ENCODE data around the gene SUPT3H.
"Not testable (repeated sequence)": the region's sequence is repeated elsewhere in the genome, so short reads cannot be mapped to it uniquely, and the experiment has no call there.

SUPT3H gene

GRCh38 chr6:45200510-45200909 is 177.2 kb downstream of the SUPT3H start:
- no peak for DNase-seq
- in situ Hi-C loops (cut with MboI; ENCODE audit: low pct_unique_long_range_greater_than_20kb, low sequenced_read_pairs): no loop called here

GRCh38 chr6:45199554-45199953 is 178.2 kb downstream of the SUPT3H start:
- in situ Hi-C loops (cut with MboI; ENCODE audit: low pct_unique_long_range_greater_than_20kb, low sequenced_read_pairs): no loop called here
- DNase-seq: no peak

- in situ Hi-C loops (cut with MboI; ENCODE audit: low pct_unique_long_range_greater_than_20kb, low sequenced_read_pairs): no loop called here
- no peak for DNase-seq
These were observed 181.6 kb downstream of the SUPT3H start for GRCh38 chr6:45196121-45196520.

DNA sequence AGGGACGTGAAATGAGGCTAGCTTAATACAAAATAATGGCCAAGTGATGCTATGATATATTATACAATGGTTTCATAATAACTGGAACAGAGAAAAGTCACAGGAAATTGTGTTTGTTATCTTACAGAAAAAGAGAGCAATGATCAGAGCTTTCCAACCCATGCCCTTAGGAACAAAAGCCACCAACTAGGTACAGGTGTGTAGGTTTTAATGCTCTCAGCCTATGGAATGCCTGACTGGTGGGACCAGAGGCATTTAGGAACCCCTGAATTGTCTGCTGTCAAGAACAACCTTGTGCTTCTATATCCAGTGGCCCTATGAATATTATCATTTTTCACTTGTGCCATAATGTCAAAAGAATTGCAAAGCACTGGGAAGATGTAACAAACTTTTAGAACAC is 182.6 kb downstream of the SUPT3H start:
- in situ Hi-C loops (cut with MboI; ENCODE audit: low pct_unique_long_range_greater_than_20kb, low sequenced_read_pairs): no loop called here
- no peak for DNase-seq

DNA sequence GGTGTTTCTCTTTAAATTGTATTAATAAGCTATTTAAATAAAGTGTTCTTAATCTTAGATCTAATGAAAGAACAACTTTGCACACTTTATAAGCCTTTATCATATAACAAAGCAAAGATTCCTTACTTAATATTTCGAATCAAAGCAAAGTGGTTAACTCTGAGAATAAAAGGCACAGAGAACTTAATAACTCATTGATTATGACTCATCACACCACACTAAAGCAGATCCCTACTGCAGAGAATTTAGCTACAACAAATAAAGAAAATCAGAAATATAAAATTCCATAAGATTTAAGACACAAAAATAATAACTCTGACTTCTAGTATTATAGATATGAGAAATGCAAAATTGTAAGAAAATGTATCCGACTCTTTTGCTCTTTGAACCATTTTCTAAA is 185.2 kb downstream of the SUPT3H start:
- DNase-seq: no peak
- in situ Hi-C loops (cut with MboI; ENCODE audit: low pct_unique_long_range_greater_than_20kb, low sequenced_read_pairs): no loop called here

DNA sequence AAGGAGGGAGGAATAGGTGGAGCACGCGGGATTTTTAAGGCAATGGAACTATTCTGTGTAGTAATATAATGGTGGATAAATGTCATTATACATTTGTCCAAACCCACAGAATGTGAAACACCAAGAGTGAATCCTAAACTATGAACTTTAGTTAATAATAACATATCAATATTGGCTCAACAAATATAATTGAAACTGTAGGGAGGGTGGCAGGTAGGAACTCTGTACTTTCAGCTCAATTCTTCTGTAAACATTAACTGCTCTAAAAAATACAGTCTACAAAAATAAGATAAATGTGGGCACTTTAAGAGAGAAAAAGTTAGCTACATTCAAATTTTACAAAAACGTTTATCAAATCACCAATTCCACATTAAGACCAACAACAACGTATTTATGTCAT is 186.3 kb downstream of the SUPT3H start:
- DNase-seq: no peak
- in situ Hi-C loops (cut with MboI; ENCODE audit: low pct_unique_long_range_greater_than_20kb, low sequenced_read_pairs): no loop called here

DNA sequence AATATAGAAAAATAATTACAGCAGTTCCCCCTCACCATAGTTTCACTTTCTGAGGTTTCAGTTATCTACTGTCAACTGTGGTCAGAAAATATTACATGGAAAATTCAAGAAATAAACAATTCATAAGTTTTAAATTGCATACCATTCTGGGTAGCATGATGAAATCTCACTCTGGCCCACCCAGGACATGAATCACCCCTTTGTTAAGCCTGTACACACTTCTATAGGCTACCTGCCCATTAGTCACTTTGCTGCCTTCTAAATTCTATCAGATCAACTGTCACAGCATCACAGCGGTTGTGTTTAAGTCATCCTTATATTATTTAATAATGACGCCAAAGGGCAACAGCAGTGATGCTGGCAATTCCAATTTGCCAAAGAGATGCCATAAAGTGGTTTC is 189.9 kb downstream of the SUPT3H start:
- in situ Hi-C loops (cut with MboI; ENCODE audit: low pct_unique_long_range_greater_than_20kb, low sequenced_read_pairs): no loop called here
- no peak for DNase-seq

DNA sequence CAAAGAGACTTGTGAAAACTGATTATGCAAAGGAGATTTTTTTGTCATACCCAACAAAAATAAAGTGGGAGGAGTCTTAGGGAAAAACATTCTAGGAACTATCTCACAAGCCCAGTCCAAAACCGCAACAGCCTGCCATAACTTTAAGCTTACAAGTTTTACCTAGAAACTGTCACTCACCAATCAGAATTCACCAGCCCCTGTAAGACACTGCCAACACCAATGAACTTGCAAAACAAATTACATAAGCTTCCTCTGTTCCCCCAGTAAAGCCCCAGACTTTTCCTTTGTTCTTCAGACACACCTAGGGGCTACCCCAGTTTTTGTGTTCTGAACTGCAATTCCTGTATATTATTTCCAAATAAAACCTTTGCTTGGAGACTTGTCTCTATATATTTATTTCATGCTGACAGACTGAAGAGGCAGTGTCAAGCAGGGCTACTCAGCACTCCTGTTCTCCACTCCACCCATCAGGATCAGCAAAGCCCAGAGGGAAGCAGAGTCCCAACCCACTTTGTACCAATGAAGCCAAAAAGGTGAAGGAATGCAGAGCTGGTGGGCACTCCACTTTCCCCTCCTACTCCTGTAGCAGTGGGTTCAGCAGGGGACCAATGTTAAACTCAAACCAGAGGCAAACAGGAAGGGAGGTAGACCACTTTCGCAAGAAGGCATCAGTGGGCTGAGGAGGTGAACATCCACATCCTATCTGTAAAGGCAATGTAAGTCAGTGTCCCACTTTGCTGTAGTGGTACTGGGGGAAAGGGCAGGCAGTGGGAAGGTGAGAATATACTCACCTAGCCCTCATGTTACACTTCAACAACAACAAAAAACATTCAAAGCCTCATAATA is 192.1 kb downstream of the SUPT3H start:
- in situ Hi-C loops (cut with MboI; ENCODE audit: low pct_unique_long_range_greater_than_20kb, low sequenced_read_pairs): no loop called here
- peak; percentile 52 for DNase-seq

DNA sequence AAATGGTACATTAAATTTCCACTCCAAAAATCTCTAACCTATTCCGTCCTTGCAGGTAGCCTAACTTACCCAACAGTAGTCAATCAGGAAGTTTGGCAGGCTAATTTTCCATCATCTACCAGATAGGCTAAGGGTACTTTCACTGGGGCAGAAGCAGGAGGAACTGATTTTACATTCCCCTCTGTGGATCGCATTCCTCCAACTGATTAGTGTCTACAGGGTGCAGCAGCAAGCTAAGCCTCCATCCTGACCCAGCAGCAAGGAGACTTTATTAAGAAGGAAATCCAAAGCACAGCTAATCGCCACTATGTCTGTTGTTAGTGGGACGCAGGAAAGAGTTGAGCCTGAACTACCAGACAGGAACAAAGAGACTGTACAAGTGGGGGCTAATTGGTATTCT is 192.8 kb downstream of the SUPT3H start:
- DNase-seq: no peak
- in situ Hi-C loops (cut with MboI; ENCODE audit: low pct_unique_long_range_greater_than_20kb, low sequenced_read_pairs): no loop called here

- DNase-seq: no peak
- in situ Hi-C loops (cut with MboI; ENCODE audit: low pct_unique_long_range_greater_than_20kb, low sequenced_read_pairs): no loop called here
These were observed 193.7 kb downstream of the SUPT3H start for GRCh38 chr6:45184040-45184439.

DNA sequence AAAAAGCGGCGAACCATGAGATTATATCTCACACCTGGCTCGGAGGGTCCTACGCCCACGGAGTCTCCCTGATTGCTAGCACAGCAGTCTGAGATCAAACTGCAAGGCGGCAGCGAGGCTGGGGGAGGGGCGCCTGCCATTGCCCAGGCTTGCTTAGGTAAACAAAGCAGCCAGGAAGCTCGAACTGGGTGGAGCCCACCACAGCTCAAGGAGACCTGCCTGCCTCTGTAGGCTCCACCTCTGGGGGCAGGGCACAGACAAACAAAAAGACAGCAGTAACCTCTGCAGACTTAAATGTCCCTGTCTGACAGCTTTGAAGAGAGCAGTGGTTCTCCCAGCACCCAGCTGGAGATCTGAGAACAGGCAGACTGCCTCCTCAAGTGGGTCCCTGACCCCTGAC is 201.4 kb downstream of the SUPT3H start:
- in situ Hi-C loops (cut with MboI; ENCODE audit: low pct_unique_long_range_greater_than_20kb, low sequenced_read_pairs); DNase-seq: not testable (repeated sequence)

DNA sequence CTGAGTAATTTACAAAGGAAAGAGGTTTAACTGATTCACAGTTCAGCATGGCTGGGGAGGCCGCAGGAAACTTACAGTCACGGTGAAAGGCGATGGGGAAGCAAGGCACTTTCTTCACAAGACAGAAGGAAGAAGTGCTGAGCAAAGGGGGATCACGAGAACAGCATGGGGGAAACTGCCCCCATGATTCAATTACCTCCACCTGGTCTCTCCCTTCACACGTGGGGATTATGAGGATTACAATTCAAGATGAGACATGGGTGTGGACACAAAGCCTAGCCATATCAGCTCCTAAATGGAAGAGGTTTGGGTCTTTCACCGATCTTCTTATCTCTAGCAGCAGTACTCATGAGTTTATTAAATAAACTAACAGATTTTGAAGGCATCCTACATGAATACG is 202.5 kb downstream of the SUPT3H start:
- DNase-seq: no peak
- in situ Hi-C loops (cut with MboI; ENCODE audit: low pct_unique_long_range_greater_than_20kb, low sequenced_read_pairs): no loop called here

- no peak for DNase-seq
- in situ Hi-C loops (cut with MboI; ENCODE audit: low pct_unique_long_range_greater_than_20kb, low sequenced_read_pairs): no loop called here
These were observed 203.7 kb downstream of the SUPT3H start for GRCh38 chr6:45174045-45174444.

GRCh38 chr6:45171380-45171779 is 206.4 kb downstream of the SUPT3H start:
- in situ Hi-C loops (cut with MboI; ENCODE audit: low pct_unique_long_range_greater_than_20kb, low sequenced_read_pairs): no loop called here
- no peak for DNase-seq

- no peak for DNase-seq
- in situ Hi-C loops (cut with MboI; ENCODE audit: low pct_unique_long_range_greater_than_20kb, low sequenced_read_pairs): no loop called here
These were observed 207.4 kb downstream of the SUPT3H start for GRCh38 chr6:45170309-45170708.

- in situ Hi-C loops (cut with MboI; ENCODE audit: low pct_unique_long_range_greater_than_20kb, low sequenced_read_pairs): no loop called here
- DNase-seq: no peak
These were observed 207.9 kb downstream of the SUPT3H start for GRCh38 chr6:45169815-45170214.

DNA sequence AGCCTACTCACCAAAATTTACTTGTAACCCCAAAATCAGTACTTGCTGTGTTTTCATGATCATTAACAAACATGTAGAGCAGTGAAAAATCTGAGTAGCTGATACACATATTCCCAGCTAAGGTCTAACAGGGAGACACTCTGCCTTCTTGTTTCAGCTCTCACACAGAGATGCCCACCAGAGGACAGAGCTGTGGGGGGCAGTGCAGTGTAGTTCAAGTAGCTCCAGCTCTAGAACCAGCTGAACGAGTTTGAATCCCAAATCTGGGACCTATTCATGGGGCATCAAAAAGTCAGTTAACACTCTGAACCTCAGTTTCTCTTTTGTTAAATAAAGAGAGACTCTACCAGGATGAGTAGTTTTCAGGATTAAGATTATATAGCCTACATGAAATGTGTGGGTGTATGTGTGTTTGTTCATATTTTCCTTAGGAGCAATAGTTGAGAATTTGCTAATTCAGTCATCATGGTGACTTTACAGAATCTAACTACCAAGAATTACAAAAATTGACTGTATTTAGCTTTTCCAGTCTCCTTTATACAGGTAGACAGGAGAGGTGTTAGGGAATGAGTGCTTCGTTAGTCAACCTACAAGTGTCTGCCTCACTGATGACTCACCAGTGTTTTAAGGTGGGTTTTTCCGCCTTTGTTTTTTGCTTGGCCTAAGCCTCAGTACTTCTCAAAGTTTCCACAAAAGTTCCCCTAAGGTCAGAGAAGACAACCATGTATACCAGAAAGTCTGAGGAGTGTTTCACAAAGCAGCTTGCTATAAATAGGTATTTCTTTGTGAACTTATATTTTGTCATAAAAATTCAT is 213.6 kb downstream of the SUPT3H start:
- DNase-seq: no peak
- in situ Hi-C loops (cut with MboI; ENCODE audit: low pct_unique_long_range_greater_than_20kb, low sequenced_read_pairs): no loop called here

- no peak for DNase-seq
- in situ Hi-C loops (cut with MboI; ENCODE audit: low pct_unique_long_range_greater_than_20kb, low sequenced_read_pairs): no loop called here
These were observed 217.4 kb downstream of the SUPT3H start for GRCh38 chr6:45160305-45160704.

- DNase-seq: no peak
- in situ Hi-C loops (cut with MboI; ENCODE audit: low pct_unique_long_range_greater_than_20kb, low sequenced_read_pairs): no loop called here
These were observed 221.7 kb downstream of the SUPT3H start for GRCh38 chr6:45156075-45156474.

DNA sequence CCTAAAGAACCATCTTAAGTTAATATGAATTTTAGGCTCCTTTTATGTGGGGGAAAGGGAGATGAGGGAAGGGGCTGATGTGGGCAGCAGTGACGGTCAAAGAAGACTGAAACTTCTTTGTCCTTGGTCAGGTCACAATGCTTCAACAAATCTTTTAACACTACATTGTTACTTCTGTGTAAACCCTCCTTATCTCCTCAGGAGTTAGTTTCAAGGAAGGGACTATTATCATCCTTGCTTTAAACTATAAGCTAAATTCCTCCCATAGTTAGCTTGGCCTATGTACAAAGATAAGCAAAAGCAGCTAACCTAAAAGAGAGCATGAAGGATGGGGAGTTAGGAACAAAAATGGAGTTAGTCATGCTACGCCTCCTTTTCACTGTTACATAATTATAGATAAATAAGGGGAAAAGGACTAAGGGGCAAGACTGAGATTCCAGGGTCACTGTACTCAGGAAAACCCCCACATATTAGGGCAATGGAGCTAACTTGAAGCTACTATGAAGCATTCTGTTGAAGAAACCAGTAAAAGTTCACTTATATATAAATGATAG is 222.3 kb downstream of the SUPT3H start:
- in situ Hi-C loops (cut with MboI; ENCODE audit: low pct_unique_long_range_greater_than_20kb, low sequenced_read_pairs): no loop called here

More for the DNA sequence above, 222.3 kb downstream of the SUPT3H start:
- no peak for DNase-seq
